AG04449 (cell line): ENCODE measurements around the gene PRKACB.
A peak's percentile ranks its signal among the peaks of the same experiment; 100 is the strongest.

Experiments
- CTCF ChIA-PET: fragments of 350-600 bp; formaldehyde crosslinking; extraction: SDS; loops from one replicate; lab custom pipeline; 2021; ENCODE audit warnings: antibody characterized with exemption; lab: Yijun Ruan, JAX
- POLR2A ChIA-PET: fragments of 400-600, 350-600 bp; formaldehyde crosslinking; extraction: SDS; loops from one replicate; lab custom pipeline; 2020; ENCODE audit warnings: antibody characterized with exemption, inconsistent platforms; lab: Yijun Ruan, JAX
- DNase-seq: peaks from one replicate; pipeline ENCODE4 v3.0.0-alpha.2; 2010; ENCODE audit warnings: low read depth, low spot score
- H3K4me3 ChIP-seq: 2 replicates; pipeline ENCODE4 v1.5.1; 2011; ENCODE audit warnings: low read depth, mild to moderate bottlenecking, control low read depth, low read length
- TF ChIP-seq, protein P1 (sequence below): IDR thresholded peaks from one replicate; pipeline ENCODE4 v1.5.1; 2011; ENCODE audit warnings: mild to moderate bottlenecking, moderate library complexity, low read length, control low read depth, inconsistent platforms; ENCODE audit not compliant: insufficient read depth; ENCODE audit errors: missing control alignments

The PRKACB gene

DNA sequence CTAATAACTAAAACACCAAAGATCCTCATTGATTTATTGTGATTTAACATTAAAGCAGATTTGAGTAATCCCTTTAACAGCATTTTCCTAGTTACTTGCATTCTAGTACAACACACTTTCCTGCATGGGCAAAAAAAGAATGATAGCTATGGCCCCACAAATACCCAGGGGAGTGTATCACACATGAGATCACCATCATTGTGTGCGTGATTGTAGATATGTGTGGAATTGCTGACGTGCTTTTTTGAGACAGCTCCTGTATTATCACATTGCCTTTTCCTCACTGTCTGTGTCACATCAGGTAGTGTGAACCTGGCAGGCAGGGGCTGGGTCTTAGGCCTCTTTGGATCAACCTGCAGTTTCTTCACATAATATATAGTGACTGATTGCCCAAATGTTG, 109.0 kb downstream of the PRKACB start:
- peak; percentile 88 for DNase-seq
- TF ChIP-seq, protein P1, sequence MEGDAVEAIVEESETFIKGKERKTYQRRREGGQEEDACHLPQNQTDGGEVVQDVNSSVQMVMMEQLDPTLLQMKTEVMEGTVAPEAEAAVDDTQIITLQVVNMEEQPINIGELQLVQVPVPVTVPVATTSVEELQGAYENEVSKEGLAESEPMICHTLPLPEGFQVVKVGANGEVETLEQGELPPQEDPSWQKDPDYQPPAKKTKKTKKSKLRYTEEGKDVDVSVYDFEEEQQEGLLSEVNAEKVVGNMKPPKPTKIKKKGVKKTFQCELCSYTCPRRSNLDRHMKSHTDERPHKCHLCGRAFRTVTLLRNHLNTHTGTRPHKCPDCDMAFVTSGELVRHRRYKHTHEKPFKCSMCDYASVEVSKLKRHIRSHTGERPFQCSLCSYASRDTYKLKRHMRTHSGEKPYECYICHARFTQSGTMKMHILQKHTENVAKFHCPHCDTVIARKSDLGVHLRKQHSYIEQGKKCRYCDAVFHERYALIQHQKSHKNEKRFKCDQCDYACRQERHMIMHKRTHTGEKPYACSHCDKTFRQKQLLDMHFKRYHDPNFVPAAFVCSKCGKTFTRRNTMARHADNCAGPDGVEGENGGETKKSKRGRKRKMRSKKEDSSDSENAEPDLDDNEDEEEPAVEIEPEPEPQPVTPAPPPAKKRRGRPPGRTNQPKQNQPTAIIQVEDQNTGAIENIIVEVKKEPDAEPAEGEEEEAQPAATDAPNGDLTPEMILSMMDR = no peak
- ChIA-PET POLR2A (no interaction called here), CTCF (no interaction called here)
- no peak overlapping the region for H3K4me3 ChIP-seq

DNA sequence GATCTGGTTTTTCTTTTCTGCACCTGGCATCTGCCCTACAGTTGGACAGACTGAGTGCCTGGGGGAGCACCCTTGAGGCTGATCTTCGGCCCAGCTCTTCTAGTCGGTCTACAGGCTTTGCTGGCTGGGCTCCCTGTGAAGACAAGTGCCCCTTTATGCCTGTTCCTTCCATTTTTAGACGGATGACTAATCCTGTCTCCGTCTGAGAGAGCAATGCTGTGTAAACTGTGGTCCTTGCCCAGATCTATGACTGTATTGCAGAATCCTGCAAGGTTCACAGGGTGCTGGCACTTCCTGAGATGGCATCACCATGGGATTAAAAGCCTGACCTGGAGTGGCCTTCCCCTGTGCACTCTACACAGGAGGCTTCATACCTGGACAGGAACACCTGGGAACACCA, 109.8 kb downstream of the PRKACB start:
- POLR2A ChIA-PET = interaction anchor here (0.5 kb wide), 1 partner anchor 113 kb away, joined by 3 read pairs; no protein-coding TSS in a partner anchor
- no peak overlapping the region for H3K4me3 ChIP-seq
- TF ChIP-seq, protein P1 = no peak
- CTCF ChIA-PET = no interaction called here
- peak; percentile 90 for DNase-seq

DNA sequence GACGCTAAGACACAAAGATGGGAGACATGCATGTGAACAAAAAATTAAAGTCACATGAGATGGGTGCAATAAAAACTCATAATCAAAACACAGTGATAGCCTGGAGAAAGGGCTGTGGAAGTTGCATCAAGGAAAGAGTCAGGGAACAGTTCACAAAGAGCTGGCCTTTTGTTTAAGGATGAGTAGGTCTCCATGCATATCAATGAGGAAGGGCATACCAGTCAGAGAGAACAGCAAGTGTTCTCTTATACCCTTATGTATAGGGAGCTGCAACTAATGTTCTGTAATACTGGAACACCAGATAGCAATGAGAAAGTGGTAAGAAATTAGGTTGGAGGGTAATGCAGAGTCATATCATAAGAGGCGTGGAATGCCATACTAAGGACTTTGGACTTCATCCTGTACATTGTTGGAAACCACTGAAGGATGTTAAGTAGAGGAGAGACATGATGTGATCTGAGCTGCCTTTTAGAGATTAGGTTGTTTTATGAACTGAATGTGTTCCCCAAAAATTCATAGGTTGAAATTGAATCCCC, 110.7 kb downstream of the PRKACB start:
- no peak for DNase-seq
- H3K4me3 ChIP-seq = no peak overlapping the region
- ChIA-PET CTCF (interaction anchor here (0.8 to 1.1 kb wide), 2 partner anchors 178 to 498 kb away, joined by 3 to 4 read pairs; no protein-coding TSS in a partner anchor), POLR2A (no interaction called here)
- TF ChIP-seq, protein P1 = no peak

DNA sequence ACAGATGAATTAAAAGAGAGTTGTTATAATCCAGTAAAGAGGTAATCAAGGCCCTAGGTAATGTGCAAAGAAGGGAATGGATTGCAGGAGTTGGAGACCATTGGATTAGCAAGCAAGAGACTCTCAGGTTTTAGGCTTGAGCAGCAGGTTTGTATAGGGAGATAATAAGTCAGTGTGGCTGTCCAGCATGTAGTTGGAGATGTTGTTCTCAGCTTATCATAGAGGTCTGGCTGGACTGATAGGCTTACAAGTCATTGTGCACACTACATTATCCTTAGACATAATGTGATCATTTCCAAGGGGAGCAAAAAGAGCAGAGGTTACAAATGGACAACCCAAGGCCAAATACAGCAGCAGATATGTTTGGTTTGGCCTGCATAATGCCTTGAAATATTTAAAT, 111.5 kb downstream of the PRKACB start:
- H3K4me3 ChIP-seq = no peak overlapping the region
- ChIA-PET POLR2A (no interaction called here), CTCF (interaction anchor here (0.8 kb wide), 1 partner anchor 497 kb away, joined by 3 read pairs; no protein-coding TSS in a partner anchor)
- TF ChIP-seq, protein P1 = no peak
- DNase-seq = no peak

- DNase-seq = no peak
- ChIA-PET POLR2A (interaction anchor here (0.7 kb wide), 1 partner anchor 238 kb away, joined by 3 read pairs; no protein-coding TSS in a partner anchor), CTCF (no interaction called here)
- H3K4me3 ChIP-seq = no peak overlapping the region
- TF ChIP-seq, protein P1 = no peak
These were observed 113.5 kb downstream of the PRKACB start for GRCh38 chr1:84257617-84258016.

DNA sequence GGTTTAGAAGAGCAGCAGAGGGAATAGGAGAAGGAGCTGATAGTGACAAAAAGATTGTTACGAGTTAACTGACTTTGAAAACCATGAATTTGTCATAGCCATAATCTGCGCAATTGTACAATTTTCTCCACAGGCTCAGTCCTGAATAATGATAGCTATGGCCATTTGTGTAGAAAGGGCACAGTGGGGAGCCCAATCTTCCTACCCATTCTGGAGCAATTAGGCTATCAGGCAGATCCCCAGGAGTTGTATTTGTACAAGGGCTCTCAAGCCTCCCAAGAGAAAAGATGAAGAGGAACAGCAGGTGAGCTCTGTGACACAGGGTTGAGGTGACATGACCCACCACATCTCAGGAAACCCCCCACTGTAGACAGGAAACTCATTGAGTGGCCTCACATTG, 115.3 kb downstream of the PRKACB start:
- CTCF ChIA-PET = no interaction called here
- no peak for DNase-seq

More for the DNA sequence above, 115.3 kb downstream of the PRKACB start:
- H3K4me3 ChIP-seq = no peak overlapping the region
- TF ChIP-seq, protein P1 = no peak
- POLR2A ChIA-PET = no interaction called here
